Gastrocnemius medialis (tissue), 4 donors: ENCODE data around the gene COASY. TPM values are rescaled to one million over a fixed set of nuclear protein-coding genes. Genes with fewer than 3 reads are reported as not detected.
"Not testable (repeated sequence)": the region's sequence is repeated elsewhere in the genome, so short reads cannot be mapped to it uniquely, and the experiment has no call there.

ENCODE experiments used
- ATAC-seq, 2 donors: fragments of 150-250 bp; one replicate each; pipeline ENCODE4 v1.9.1; 2016
- DNase-seq, 2 donors: peaks; one replicate each; pipeline ENCODE4 v3.0.0-alpha.2; 2019
- H3K27ac ChIP-seq, 4 donors: fragments of 200-600 bp; sonication (generic); 1 replicate in 1 of 4; 2 replicates in 3 of 4; pipeline ENCODE4 v1.5.1; 2016 to 2018; ENCODE audit warnings: mild to moderate bottlenecking in 2 of 4, moderate library complexity in 1 of 4
- H3K27me3 ChIP-seq, 3 donors: fragments of 200-600 bp; sonication (generic) in 2 of 3; 1 replicate in 1 of 3; 2 replicates in 2 of 3; pipeline versions ENCODE4 v1.5.1 to v1.6.0; 2016 to 2019; ENCODE audit warnings: mild to moderate bottlenecking in 1 of 3, moderate library complexity in 1 of 3
- H3K36me3 ChIP-seq, 2 donors: fragments of 200-600 bp; sonication (generic) in 1 of 2; one replicate each; pipeline ENCODE4 v1.5.1; 2017 to 2018
- H3K4me1 ChIP-seq, 2 donors: fragments of 200-600 bp; sonication (generic) in 1 of 2; one replicate each; pipeline ENCODE4 v1.5.1; 2016 to 2017; ENCODE audit warnings: mild to moderate bottlenecking in 2 of 2
- H3K4me3 ChIP-seq, 4 donors: fragments of 200-600 bp; sonication (generic) in 3 of 4; 1 replicate in 1 of 4; 2 replicates in 3 of 4; pipeline ENCODE4 v1.5.1; 2016 to 2019; ENCODE audit warnings: mild to moderate bottlenecking in 2 of 4
- H3K9me3 ChIP-seq, 3 donors: fragments of 200-600 bp; sonication (generic) in 2 of 3; 1 replicate in 1 of 3; 2 replicates in 2 of 3; pipeline ENCODE4 v1.5.1; 2016 to 2019
- CTCF ChIP-seq, 5 experiments: fragments of 450-650 bp in 3 of 5; fragments of 200-600 bp in 2 of 5; sonication (generic) in 2 of 5; IDR thresholded peaks in 4 of 5; conservative IDR thresholded peaks in 1 of 5; 1 replicate in 4 of 5; 2 replicates in 1 of 5; pipeline ENCODE4 v1.5.1; 2016 to 2019; ENCODE audit warnings: antibody characterized with exemption in 5 of 5, mild to moderate bottlenecking in 3 of 5, moderate library complexity in 3 of 5
- POLR2A ChIP-seq, 2 donors: fragments of 450-650 bp; IDR thresholded peaks; one replicate each; pipeline ENCODE4 v1.6.1; 2017; ENCODE audit warnings: antibody characterized with exemption in 2 of 2, mild to moderate bottlenecking in 2 of 2, moderate library complexity in 2 of 2
- in situ Hi-C, 4 donors: fragments of 200-750 bp; cut with MboI; loops; one replicate each; pipeline versions ENCODE4 v1.15.0 to v1.8.0; 2017; ENCODE audit warnings: low sequenced_read_pairs in 4 of 4
- intact Hi-C: fragments of 100-400 bp; cut with DNase I; formaldehyde crosslinking; loops from one replicate; pipeline ENCODE4 v1.15.1; 2023; ENCODE audit warnings: low total_unique reads
- total RNA-seq, 4 donors: library from RNA; depleted of rRNA; stranded (reverse); fragments of >200 nt; gene quantifications; one replicate each; pipeline versions ENCODE4 v1.1.0 to v1.2.3, GENCODE V29; 2016

COASY gene
- total RNA-seq, 4 donors from 2014 or later: 22.4 to 39.9 (median 27.5) TPM

GRCh38 chr17:42547001-42547461 is 14.9 kb upstream of the COASY start:
- ATAC-seq (no peak), DNase-seq (no peak)
- no peaks in the 10 kb centered on the region for H3K27me3 ChIP-seq
- H3K27ac ChIP-seq: no peak overlapping the region
- in situ Hi-C loops: no loop called here
- intact Hi-C loops: no loop called here
- TF ChIP-seq POLR2A (IDR thresholded peaks at IDR 0.05) (no peak), CTCF (IDR thresholded peaks at IDR 0.05 in 4 of 5, conservative IDR thresholded peaks at IDR 0.05 in 1 of 5) (no peak)
- peaks cover 0 to 14% of the 10 kb centered on the region in 2 donors for H3K36me3 ChIP-seq
- H3K9me3 ChIP-seq: no peaks in the 10 kb centered on the region
- H3K4me3 ChIP-seq: no peak overlapping the region
- H3K4me1 ChIP-seq: peaks cover 0 to 19% of the 10 kb centered on the region in 2 donors

- Histone ChIP-seq H3K4me1 (peaks cover 0 to 19% of the 10 kb centered on the region in 2 donors), H3K27me3 (no peaks in the 10 kb centered on the region), H3K36me3 (peaks cover 0 to 7% of the 10 kb centered on the region in 2 donors), H3K27ac (no peak overlapping the region), H3K4me3 (no peak overlapping the region), H3K9me3 (no peaks in the 10 kb centered on the region)
- in situ Hi-C loops (no loop called here), intact Hi-C loops (no loop called here)
- no peak for DNase-seq
- no peak for TF ChIP-seq POLR2A (IDR thresholded peaks at IDR 0.05)
- TF ChIP-seq CTCF (IDR thresholded peaks at IDR 0.05 in 4 of 5, conservative IDR thresholded peaks at IDR 0.05 in 1 of 5): no peak
- no peak for ATAC-seq
Measured at GRCh38 chr17:42547698-42548069, 14.3 kb upstream of the COASY start.

DNA sequence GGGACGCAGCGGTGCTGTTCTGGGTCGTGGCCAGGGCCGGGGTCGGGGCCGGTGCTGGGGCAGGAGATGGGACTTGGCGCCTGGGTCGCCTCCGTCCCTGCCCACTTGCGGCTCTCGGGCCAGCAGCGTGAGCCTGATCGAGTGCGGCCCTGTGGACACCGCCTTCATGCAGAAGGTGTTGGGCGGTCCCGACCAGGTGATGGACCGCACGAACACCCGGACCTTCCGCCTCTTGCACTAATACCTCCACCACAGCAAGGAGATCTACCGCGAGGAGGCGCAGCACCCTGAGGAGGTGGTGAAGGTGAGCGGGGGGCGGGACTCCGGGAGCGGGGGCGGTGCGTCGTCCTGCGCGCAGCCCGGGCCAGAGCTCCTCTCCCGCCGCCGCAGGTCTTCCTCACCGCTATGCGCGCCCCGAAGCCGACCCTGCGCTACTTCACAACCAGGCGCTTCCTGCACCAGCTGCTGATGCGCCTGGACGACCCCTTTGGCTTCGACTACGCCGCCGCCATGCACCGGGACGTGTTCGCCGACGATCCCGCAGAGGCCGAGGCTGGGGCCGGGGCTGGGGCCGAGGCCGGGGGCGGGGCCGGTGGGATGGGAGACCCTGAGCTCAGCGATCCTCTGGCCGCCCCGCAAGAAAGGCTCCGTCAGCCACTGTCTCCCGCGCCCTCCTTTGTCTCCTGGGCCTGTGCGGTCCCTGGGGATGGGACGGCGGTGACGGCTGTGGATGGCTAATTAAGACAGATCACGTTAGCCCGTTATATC is 13.7 kb upstream of the COASY start:
- H3K4me1 ChIP-seq: peaks cover 0 to 13% of the 10 kb centered on the region in 2 donors
- H3K9me3 ChIP-seq: no peaks in the 10 kb centered on the region
- ATAC-seq: no peak
- H3K27ac ChIP-seq: no peak overlapping the region
- H3K36me3 ChIP-seq: peaks cover 0 to 2% of the 10 kb centered on the region in 2 donors
- no peak for TF ChIP-seq POLR2A (IDR thresholded peaks at IDR 0.05)
- TF ChIP-seq CTCF (IDR thresholded peaks at IDR 0.05 in 4 of 5, conservative IDR thresholded peaks at IDR 0.05 in 1 of 5): no peak
- intact Hi-C loops (no loop called here), in situ Hi-C loops (no loop called here)
- H3K27me3 ChIP-seq: no peaks in the 10 kb centered on the region
- DNase-seq: no peak
- peak overlapping the region in 1 of 4 donors; percentile 16 for H3K4me3 ChIP-seq

GRCh38 chr17:42548993-42549755 is 12.8 kb upstream of the COASY start:
- intact Hi-C loops: no loop called here
- no peak for TF ChIP-seq CTCF (IDR thresholded peaks at IDR 0.05 in 4 of 5, conservative IDR thresholded peaks at IDR 0.05 in 1 of 5)
- Histone ChIP-seq H3K27me3 (no peaks in the 10 kb centered on the region), H3K4me1 (peaks cover 4 to 12% of the 10 kb centered on the region in 2 donors), H3K9me3 (no peaks in the 10 kb centered on the region), H3K4me3 (no peak overlapping the region), H3K27ac (no peak overlapping the region), H3K36me3 (no peaks in the 10 kb centered on the region)
- ATAC-seq: no peak
- no peak for DNase-seq
- in situ Hi-C loops: no loop called here

DNA sequence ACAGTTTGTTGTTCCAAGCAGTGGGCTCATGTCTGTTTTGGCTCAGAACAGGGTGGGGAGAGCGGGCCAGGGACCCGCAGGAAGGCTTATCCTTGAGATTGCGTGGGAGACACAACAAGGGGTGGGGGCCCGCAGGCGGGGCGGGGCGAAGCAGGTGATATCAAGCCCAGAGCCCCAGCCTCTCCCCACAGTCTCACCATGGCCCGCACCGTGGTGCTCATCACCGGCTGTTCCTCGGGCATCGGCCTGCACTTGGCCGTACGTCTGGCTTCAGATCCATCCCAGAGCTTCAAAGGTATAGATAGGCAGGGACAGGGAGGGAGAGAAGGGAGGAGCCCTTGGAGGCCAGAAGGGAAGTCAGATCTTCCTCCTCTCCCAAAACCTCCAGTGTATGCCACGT is 9.2 kb upstream of the COASY start, which contains the start of gene HSD17B1:
Gene HSD17B1, plus strand, starts transcription at position 188 of the 400 bp plus-strand sequence. Its CDS starts 11 bp downstream, at position 199.
- peaks cover 13 to 21% of the 10 kb centered on the region in 2 donors for H3K4me1 ChIP-seq
- in situ Hi-C loops, intact Hi-C loops, H3K36me3 ChIP-seq, DNase-seq, ATAC-seq, H3K27me3 ChIP-seq, H3K9me3 ChIP-seq: not testable (repeated sequence)
- H3K27ac ChIP-seq: peak within 1 kb of the TSS; percentile 87 to 91 (median 90)
- peak within 1 kb of the TSS; percentile 73 to 97 (median 94) for H3K4me3 ChIP-seq
